NB4 (cell line): ENCODE results near the gene TAS1R2.
A peak's percentile ranks its signal among the peaks of the same experiment; 100 is the strongest.

Experiments used
- DNase-seq: peaks from one replicate; pipeline ENCODE4 v3.0.0; 2010; ENCODE audit warnings: low read depth
- H3K4me3 ChIP-seq: one replicate; pipeline ENCODE4 v1.5.1; 2011; ENCODE audit warnings: mild to moderate bottlenecking, low read depth, low read length, moderate library complexity
- MYC ChIP-seq: IDR thresholded peaks from 2 replicates; pipeline ENCODE4 v1.6.1; 2011; ENCODE audit warnings: low read depth, low read length
- POLR2A ChIP-seq: IDR thresholded peaks from 2 replicates; pipeline ENCODE4 v1.6.1; 2011; ENCODE audit warnings: mild to moderate bottlenecking; ENCODE audit not compliant: insufficient read length; ENCODE audit errors: extremely low read depth
- TF ChIP-seq, protein P1 (sequence below): IDR thresholded peaks from one replicate; pipeline ENCODE4 v1.5.1; 2012; ENCODE audit warnings: low read depth, low read length
- TF ChIP-seq, protein P2 (sequence below): IDR thresholded peaks from 2 replicates; pipeline ENCODE4 v1.6.1; 2011; ENCODE audit warnings: low read depth, low read length

The TAS1R2 gene

DNA sequence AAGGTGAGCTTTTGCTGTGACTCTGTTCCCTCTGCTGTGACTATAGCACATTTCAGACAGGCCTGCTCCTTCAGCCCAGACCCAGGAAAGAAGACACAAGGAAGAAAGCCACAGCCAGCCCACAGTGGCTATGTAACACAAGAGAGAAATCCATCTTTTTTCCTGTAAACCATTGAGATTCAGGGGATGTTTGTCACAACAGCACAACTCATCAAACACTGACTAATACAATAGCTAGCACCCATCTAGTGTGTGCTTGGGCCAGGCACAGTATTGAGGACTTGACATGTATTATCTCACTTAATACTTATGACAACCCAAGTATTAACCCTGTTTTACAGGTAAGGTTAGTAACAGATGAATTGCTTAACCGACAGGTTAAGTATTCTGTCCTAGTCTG lies 29.8 kb downstream of the TAS1R2 start:
- no peak overlapping the region for H3K4me3 ChIP-seq
- TF ChIP-seq POLR2A: no peak
- no peak for TF ChIP-seq MYC
- TF ChIP-seq, protein P1, sequence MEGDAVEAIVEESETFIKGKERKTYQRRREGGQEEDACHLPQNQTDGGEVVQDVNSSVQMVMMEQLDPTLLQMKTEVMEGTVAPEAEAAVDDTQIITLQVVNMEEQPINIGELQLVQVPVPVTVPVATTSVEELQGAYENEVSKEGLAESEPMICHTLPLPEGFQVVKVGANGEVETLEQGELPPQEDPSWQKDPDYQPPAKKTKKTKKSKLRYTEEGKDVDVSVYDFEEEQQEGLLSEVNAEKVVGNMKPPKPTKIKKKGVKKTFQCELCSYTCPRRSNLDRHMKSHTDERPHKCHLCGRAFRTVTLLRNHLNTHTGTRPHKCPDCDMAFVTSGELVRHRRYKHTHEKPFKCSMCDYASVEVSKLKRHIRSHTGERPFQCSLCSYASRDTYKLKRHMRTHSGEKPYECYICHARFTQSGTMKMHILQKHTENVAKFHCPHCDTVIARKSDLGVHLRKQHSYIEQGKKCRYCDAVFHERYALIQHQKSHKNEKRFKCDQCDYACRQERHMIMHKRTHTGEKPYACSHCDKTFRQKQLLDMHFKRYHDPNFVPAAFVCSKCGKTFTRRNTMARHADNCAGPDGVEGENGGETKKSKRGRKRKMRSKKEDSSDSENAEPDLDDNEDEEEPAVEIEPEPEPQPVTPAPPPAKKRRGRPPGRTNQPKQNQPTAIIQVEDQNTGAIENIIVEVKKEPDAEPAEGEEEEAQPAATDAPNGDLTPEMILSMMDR: no peak
- TF ChIP-seq, protein P2, sequence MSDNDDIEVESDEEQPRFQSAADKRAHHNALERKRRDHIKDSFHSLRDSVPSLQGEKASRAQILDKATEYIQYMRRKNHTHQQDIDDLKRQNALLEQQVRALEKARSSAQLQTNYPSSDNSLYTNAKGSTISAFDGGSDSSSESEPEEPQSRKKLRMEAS: no peak
- no peak for DNase-seq

DNA sequence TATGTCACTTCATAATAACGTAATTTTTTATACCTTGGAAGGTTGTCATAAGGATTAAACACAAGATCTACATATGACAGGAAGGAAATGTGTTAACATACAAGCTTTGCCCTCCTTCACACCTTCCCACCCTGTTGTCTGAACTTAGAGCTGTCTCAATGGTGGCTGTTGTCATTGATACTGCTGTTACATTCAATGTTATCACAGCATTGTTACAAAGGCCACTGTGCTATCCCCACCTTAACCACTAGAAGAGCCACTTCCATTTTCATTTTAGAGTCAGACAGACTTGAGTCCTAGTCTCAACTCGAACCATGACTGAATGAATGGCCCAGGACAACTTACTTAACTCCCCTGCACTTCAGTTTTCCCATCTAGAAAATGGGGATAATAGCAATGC lies 31.2 kb downstream of the TAS1R2 start:
- no peak overlapping the region for H3K4me3 ChIP-seq
- TF ChIP-seq, protein P1: no peak
- TF ChIP-seq POLR2A (no peak), MYC (no peak)
- TF ChIP-seq, protein P2: no peak
- no peak for DNase-seq

DNA sequence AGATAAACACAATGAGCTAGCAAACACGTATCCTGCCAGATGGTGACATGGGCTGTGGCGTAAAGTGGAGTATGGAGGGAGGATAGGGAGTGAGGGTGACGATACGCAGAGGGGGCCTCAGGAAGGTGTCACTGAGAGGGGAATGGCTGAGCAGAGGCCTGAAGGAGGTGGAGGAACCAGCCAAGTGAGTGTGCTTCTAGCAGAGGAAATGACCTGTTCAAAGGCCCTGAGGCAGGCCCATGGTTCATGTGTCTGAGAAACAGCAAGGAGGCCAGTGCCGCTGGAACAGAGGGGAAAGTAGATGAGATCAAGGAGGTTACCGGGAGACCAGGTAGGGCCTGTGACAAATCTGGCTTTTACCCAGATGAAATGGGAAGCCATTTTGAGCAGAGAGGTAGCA lies 36.0 kb downstream of the TAS1R2 start:
- no peak overlapping the region for H3K4me3 ChIP-seq
- no peak for DNase-seq
- no peak for TF ChIP-seq POLR2A
- TF ChIP-seq, protein P2: no peak
- TF ChIP-seq, protein P1: no peak
- no peak for TF ChIP-seq MYC

DNA sequence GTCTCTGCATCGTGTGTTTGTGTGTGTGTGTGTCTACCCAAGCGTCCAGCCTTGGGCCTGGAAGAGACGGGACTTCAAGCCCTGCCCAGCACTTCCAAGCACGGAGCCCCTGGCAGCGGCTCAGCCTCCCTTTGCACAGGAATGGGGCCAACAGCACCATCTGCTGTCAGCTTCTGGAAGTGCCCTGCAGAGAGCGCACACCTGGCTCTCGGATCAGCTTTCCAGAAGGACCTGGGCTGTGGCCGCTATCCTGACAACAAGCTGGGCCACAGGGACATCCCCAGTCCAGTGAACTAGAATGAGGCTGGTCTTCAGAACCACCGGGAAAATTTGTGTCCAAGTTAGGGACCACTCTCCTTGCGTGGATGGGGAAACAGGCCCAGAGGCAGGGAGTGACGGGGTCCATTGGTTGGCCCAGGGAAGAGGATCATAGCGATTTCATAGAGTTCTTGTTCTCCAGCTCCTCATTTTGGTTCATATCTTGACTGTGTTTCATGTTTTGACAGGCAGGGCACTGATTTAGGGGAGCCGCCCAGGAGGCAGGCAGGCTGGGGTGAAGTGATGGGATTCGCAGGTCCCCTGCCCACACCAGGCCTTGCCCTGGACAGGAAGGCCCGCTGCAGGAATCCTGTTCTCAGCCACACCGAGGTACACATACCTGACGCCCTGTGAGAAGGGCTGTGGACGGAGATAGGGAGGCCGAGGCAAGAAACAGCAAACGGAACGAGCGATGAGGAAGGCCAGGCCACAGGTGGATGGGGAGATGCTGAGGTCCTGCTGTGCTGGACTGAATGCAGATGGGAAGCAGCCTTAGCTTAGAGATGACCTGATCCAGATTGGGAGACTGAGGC lies 38.4 kb downstream of the TAS1R2 start:
- TF ChIP-seq, protein P2: no peak
- TF ChIP-seq, protein P1: peak; percentile 88
- TF ChIP-seq MYC: 0 out of 2 replicates have a peak, but pooled peaks have one; percentile 6
- TF ChIP-seq POLR2A: no peak
- DNase-seq: peak; percentile 59
- no peak overlapping the region for H3K4me3 ChIP-seq

DNA sequence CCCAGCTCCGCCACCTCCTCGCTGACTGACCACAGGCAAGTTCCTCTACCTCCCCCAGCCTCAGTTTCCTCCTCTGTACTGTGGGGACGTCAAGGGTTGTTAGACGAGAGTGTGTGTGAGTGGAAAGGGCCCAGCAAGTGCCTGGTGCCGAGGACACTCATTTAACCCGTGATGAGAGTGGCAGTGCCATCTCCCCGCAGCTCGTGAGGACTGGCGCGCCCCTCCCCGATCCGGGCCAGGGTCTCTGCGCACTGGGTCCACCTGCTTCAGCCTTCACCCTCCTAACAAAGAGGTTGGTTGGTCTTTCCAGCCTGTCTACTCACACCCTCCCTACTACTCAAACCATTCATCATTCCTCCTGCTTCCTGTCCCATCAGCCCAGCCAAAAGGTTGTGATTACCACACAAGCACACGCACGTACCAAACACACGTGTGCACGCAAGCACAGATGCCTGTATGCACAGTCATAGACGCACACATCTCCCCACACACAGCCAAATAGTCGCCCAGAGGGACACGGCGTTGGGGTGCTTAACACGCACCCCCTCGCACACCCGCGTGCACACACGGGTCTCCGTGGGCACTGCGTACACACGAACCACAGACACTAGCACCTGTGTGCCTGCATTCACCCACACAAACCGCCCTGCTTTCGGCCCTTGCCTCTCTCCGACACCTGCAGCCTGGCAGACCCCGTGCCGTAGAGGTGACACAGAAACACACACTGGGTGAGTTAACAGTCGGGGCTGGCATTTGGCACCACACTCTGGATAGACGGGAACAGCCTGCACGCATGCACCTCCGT lies 39.3 kb downstream of the TAS1R2 start:
- TF ChIP-seq POLR2A (no peak), MYC (no peak)
- TF ChIP-seq, protein P1: no peak
- TF ChIP-seq, protein P2: no peak
- DNase-seq: no peak
- no peak overlapping the region for H3K4me3 ChIP-seq
